DMS 273 (cell line): ENCODE data around the gene PDIA5.

Experiments
- DNase-seq: peaks from one replicate; lab custom pipeline; 2025; ENCODE audit not compliant: unreplicated experiment; lab: John Stamatoyannopoulos, UW

Gene PDIA5

GRCh38 chr3:123089611-123090331, 22.9 kb downstream of the PDIA5 start:
- DNase-seq = peak; percentile 92

GRCh38 chr3:123090728-123091531, 24.1 kb downstream of the PDIA5 start:
- DNase-seq = no peak

GRCh38 chr3:123092243-123092642, 25.4 kb downstream of the PDIA5 start:
- no peak for DNase-seq

GRCh38 chr3:123093696-123094095, 26.9 kb downstream of the PDIA5 start:
- no peak for DNase-seq

- no peak for DNase-seq
These were observed 27.9 kb downstream of the PDIA5 start for GRCh38 chr3:123094516-123095313.

- no peak for DNase-seq
These were observed 29.3 kb downstream of the PDIA5 start for GRCh38 chr3:123096126-123096525.

- peak; percentile 98 for DNase-seq
These were observed 29.9 kb downstream of the PDIA5 start for GRCh38 chr3:123096731-123097130.

- peak; percentile 74 for DNase-seq
These were observed 31.9 kb downstream of the PDIA5 start for GRCh38 chr3:123098426-123099330.

- peak; percentile 47 for DNase-seq
These were observed 32.7 kb downstream of the PDIA5 start for GRCh38 chr3:123099331-123100192.

- peak; percentile 74 for DNase-seq
These were observed 33.5 kb downstream of the PDIA5 start for GRCh38 chr3:123100193-123100776.

- DNase-seq = no peak
These were observed 35.4 kb downstream of the PDIA5 start for GRCh38 chr3:123102249-123102648.

GRCh38 chr3:123102826-123103225, 36.0 kb downstream of the PDIA5 start:
- DNase-seq = peak; percentile 93

GRCh38 chr3:123104550-123104949, 37.7 kb downstream of the PDIA5 start:
- DNase-seq = peak; percentile 40

- peak; percentile 65 for DNase-seq
These were observed 38.7 kb downstream of the PDIA5 start for GRCh38 chr3:123105201-123106189.

GRCh38 chr3:123110282-123110975, 43.6 kb downstream of the PDIA5 start:
- peak; percentile 73 for DNase-seq

- DNase-seq = peak; percentile 81
These were observed 44.3 kb downstream of the PDIA5 start for GRCh38 chr3:123110976-123111615.

GRCh38 chr3:123111640-123112039, 44.8 kb downstream of the PDIA5 start:
- DNase-seq = no peak
